Activated B cell treated with CpG ODN at 0.5 μM for 24 hours (primary cell): ENCODE measurements around the gene ZDHHC1. TPM values are rescaled to one million over a fixed set of nuclear protein-coding genes. Genes with fewer than 3 reads are reported as not detected.

ENCODE experiments used
- ATAC-seq: fragments of 200-7000 bp; cut with Tn5 transposase; one replicate; pipeline ENCODE4 v1.10.0; 2021; ENCODE audit warnings: low read depth, mild to moderate bottlenecking, moderate library complexity
- CTCF ChIA-PET: fragments of 350-600 bp; sonication (Branson Sonifier 250); formaldehyde crosslinking; loops from one replicate; lab custom pipeline; 2021; ENCODE audit warnings: antibody characterized with exemption; lab: Charles Lee
- POLR2A ChIA-PET: fragments of 350-600 bp; sonication (Branson Sonifier 250); formaldehyde crosslinking; loops from one replicate; lab custom pipeline; 2021; ENCODE audit warnings: antibody characterized with exemption; lab: Charles Lee
- DNase-seq: peaks from one replicate; pipeline ENCODE4 v3.0.0; 2022
- H3K27ac Mint-ChIP-seq: one replicate; pipeline ENCODE4 v1.8.0; 2020; ENCODE audit warnings: mixed read lengths
- H3K27me3 Mint-ChIP-seq: one replicate; pipeline ENCODE4 v1.8.0; 2021; ENCODE audit warnings: mixed read lengths
- H3K36me3 Mint-ChIP-seq: one replicate; pipeline ENCODE4 v1.8.0; 2021; ENCODE audit warnings: low read depth, mixed read lengths
- H3K4me1 Mint-ChIP-seq: one replicate; pipeline ENCODE4 v1.8.0; 2021; ENCODE audit warnings: mixed read lengths
- H3K4me3 Mint-ChIP-seq: one replicate; pipeline ENCODE4 v1.8.0; 2020; ENCODE audit warnings: mild to moderate bottlenecking, mixed read lengths
- H3K9me3 Mint-ChIP-seq: one replicate; pipeline ENCODE4 v1.8.0; 2020; ENCODE audit warnings: mixed read lengths
- CTCF ChIP-seq: fragments of 200-600 bp; IDR thresholded peaks from one replicate; pipeline ENCODE4 v1.8.0; 2022; ENCODE audit warnings: antibody characterized with exemption, mild to moderate bottlenecking
- intact Hi-C: fragments of 100-400 bp; cut with micrococcal nuclease; formaldehyde crosslinking; loops from one replicate; pipeline ENCODE4 v1.15.1; 2024
- total RNA-seq: library from RNA; stranded (reverse); gene quantifications from 2 replicates; pipeline ENCODE4 v1.2.3, GENCODE V29; 2022

Gene ZDHHC1
- total RNA-seq, 1 donor from 2014 or later, result 3.8 TPM

DNA sequence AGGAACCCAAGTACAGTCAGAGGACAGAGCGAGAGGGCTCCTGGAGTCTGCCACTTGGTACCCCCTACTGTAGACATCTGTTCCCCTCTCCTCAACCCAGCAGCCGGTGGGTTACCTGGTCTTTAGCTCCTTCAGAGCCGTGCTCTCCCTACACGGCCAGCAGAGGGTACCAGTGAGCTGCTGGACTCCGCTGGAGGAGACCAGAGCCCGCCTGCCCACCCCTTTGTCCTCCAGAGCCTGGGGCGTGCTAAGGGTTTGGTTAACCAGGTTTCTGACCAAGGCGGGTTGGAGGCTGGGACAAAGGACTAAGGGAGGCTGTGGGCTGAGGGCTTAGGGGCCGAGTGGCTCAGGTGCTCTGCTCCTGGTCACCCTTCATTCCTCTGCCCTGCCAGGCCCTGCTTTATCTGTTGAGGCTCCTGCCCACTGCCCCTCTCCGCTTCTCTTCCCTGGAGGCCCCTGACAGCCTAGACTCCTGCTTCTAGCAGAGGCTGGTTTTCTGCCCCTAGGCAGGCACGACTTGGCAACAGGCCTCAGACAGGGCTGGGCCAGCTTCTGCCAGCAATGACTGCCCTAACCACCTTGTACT is 12.0 kb upstream of the ZDHHC1 start:
- CTCF ChIA-PET, result interaction anchor here (0.6 to 3.0 kb wide), 17 partner anchors 10 to 692 kb away, joined by 3 to 63 read pairs (median 4); partner anchors contain the start of genes ATP6V0D1 and ZDHHC1
- TF ChIP-seq CTCF, result peak; percentile 65
- intact Hi-C loops, result loop anchor here (1.0 to 5.0 kb wide), 3 partner anchors 19 to 239 kb away; partner anchors contain the start of genes C16orf86 and ENKD1
- ATAC-seq (peak; percentile 76), DNase-seq (peak; percentile 51)
- Mint-ChIP-seq H3K27ac (no peak overlapping the region), H3K4me1 (peaks cover 19% of the 10 kb centered on the region), H3K27me3 (peaks cover 37% of the 10 kb centered on the region), H3K4me3 (no peak overlapping the region), H3K9me3 (no peaks in the 10 kb centered on the region), H3K36me3 (no peaks in the 10 kb centered on the region)
- POLR2A ChIA-PET, result interaction anchor here (0.7 to 1.5 kb wide), 2 partner anchors 53 to 186 kb away, joined by 3 to 5 read pairs; partner anchors contain the start of gene ATP6V0D1

DNA sequence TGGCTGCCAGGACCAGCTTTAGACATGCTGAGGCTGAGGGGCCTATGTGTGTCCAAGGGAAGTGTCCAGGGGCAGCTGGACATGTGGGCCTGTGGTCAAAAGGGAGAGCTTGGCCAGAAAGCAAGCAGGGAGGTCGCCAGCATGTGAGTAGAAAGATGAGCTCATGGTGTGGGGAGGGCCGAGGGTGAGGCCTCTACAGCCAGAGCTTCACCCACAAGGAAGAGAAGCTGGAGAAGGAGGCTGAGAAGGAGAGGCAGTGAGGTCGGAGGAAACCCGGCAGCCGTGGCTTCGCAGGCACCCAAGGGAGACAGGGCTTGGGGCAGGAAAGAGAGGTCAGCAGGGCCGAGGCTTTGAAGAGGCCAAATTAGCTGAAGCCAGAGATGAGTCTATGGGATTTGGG is 10.7 kb upstream of the ZDHHC1 start:
- DNase-seq (no peak), ATAC-seq (no peak)
- H3K9me3 Mint-ChIP-seq, result no peaks in the 10 kb centered on the region
- no peak overlapping the region for H3K4me3 Mint-ChIP-seq
- no peak for TF ChIP-seq CTCF
- H3K4me1 Mint-ChIP-seq, result peaks cover 11% of the 10 kb centered on the region
- H3K27ac Mint-ChIP-seq, result no peak overlapping the region
- H3K36me3 Mint-ChIP-seq, result no peaks in the 10 kb centered on the region
- ChIA-PET POLR2A (interaction anchor here (0.6 kb wide), 1 partner anchor 41 kb away, joined by 3 read pairs; no protein-coding TSS in a partner anchor), CTCF (interaction anchor here (0.8 to 3.0 kb wide), 7 partner anchors 11 to 472 kb away, joined by 3 to 63 read pairs (median 4); no protein-coding TSS in a partner anchor)
- peaks cover 33% of the 10 kb centered on the region for H3K27me3 Mint-ChIP-seq
- intact Hi-C loops, result loop anchor here (5.0 kb wide), 1 partner anchor 240 kb away; the partner anchor contains the start of genes C16orf86 and ENKD1

- no peaks in the 10 kb centered on the region for H3K36me3 Mint-ChIP-seq
- no peak overlapping the region for H3K27ac Mint-ChIP-seq
- TF ChIP-seq CTCF, result no peak
- H3K27me3 Mint-ChIP-seq, result peaks cover 31% of the 10 kb centered on the region
- no peaks in the 10 kb centered on the region for H3K9me3 Mint-ChIP-seq
- DNase-seq, result no peak
- ChIA-PET CTCF (interaction anchor here (1.0 kb wide), 2 partner anchors 22 to 835 kb away, joined by 3 read pairs; no protein-coding TSS in a partner anchor), POLR2A (no interaction called here)
- no peak overlapping the region for H3K4me3 Mint-ChIP-seq
- peaks cover 5% of the 10 kb centered on the region for H3K4me1 Mint-ChIP-seq
- intact Hi-C loops, result loop anchor here (5.0 kb wide), 1 partner anchor 241 kb away; the partner anchor contains the start of genes C16orf86 and ENKD1
- ATAC-seq, result no peak
Observed at GRCh38 chr16:67426022-67426421, 9.7 kb upstream of the ZDHHC1 start.

- no peak for TF ChIP-seq CTCF
- H3K27ac Mint-ChIP-seq, result no peak overlapping the region
- no peak overlapping the region for H3K4me3 Mint-ChIP-seq
- no peak for DNase-seq
- intact Hi-C loops, result loop anchor here (5.0 kb wide), 1 partner anchor 242 kb away; the partner anchor contains the start of genes C16orf86 and ENKD1
- ATAC-seq, result no peak
- peaks cover 5% of the 10 kb centered on the region for H3K4me1 Mint-ChIP-seq
- peaks cover 31% of the 10 kb centered on the region for H3K27me3 Mint-ChIP-seq
- ChIA-PET CTCF (interaction anchor here (1.0 to 1.3 kb wide), 3 partner anchors 22 to 836 kb away, joined by 3 to 5 read pairs (median 3); no protein-coding TSS in a partner anchor), POLR2A (no interaction called here)
- H3K36me3 Mint-ChIP-seq, result no peaks in the 10 kb centered on the region
- H3K9me3 Mint-ChIP-seq, result no peaks in the 10 kb centered on the region
Observed at GRCh38 chr16:67425580-67425979, 9.3 kb upstream of the ZDHHC1 start.

GRCh38 chr16:67425061-67425460 is 8.8 kb upstream of the ZDHHC1 start:
- H3K27me3 Mint-ChIP-seq, result peaks cover 28% of the 10 kb centered on the region
- H3K4me1 Mint-ChIP-seq, result peaks cover 2% of the 10 kb centered on the region
- ChIA-PET CTCF (interaction anchor here (1.0 to 1.3 kb wide), 4 partner anchors 22 to 836 kb away, joined by 3 to 5 read pairs (median 3); no protein-coding TSS in a partner anchor), POLR2A (no interaction called here)
- no peak overlapping the region for H3K27ac Mint-ChIP-seq
- intact Hi-C loops, result loop anchor here (5.0 kb wide), 1 partner anchor 242 kb away; the partner anchor contains the start of genes C16orf86 and ENKD1
- H3K9me3 Mint-ChIP-seq, result no peaks in the 10 kb centered on the region
- no peaks in the 10 kb centered on the region for H3K36me3 Mint-ChIP-seq
- no peak for TF ChIP-seq CTCF
- DNase-seq, result no peak
- no peak overlapping the region for H3K4me3 Mint-ChIP-seq
- ATAC-seq, result no peak
